UCSD-AML1 (cell line): ENCODE results near the gene PTS.
A peak's percentile ranks its signal among the peaks of the same experiment; 100 is the strongest.

Experiments
- DNase-seq: peaks from one replicate; lab custom pipeline; 2025; ENCODE audit not compliant: unreplicated experiment; lab: John Stamatoyannopoulos, UW

PTS gene

GRCh38 chr11:112260490-112260889 is 34.3 kb downstream of the PTS start, which contains the start of gene PLET1:
Gene PLET1, minus strand, starts transcription at chr11:112260860. Its CDS starts 271 bp downstream, at chr11:112260589.
- DNase-seq, result no peak

GRCh38 chr11:112265659-112266409 is 39.6 kb downstream of the PTS start:
- no peak for DNase-seq

- no peak for DNase-seq
These were observed 40.2 kb downstream of the PTS start for GRCh38 chr11:112266410-112266778.

DNA sequence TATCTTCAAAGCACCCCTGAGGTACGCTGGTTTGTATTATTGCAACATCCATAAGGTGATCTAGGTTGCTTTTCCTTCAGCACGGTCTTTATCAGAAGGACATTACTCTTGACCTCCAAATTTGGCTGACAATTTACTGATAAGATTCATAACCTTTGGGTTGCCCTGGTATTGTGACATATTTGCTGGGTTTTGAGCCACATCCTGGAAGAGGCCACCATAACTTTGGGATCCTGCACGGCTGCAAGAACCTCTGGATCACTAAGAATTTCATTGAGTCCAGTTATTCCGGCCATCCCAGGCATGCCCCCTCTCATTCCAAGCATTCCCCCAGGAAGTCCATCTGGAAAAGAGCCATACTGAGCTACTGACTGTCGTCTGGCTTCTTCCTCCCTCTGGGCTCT is 41.0 kb downstream of the PTS start:
- no peak for DNase-seq

GRCh38 chr11:112268406-112268805 is 42.2 kb downstream of the PTS start:
- no peak for DNase-seq

DNA sequence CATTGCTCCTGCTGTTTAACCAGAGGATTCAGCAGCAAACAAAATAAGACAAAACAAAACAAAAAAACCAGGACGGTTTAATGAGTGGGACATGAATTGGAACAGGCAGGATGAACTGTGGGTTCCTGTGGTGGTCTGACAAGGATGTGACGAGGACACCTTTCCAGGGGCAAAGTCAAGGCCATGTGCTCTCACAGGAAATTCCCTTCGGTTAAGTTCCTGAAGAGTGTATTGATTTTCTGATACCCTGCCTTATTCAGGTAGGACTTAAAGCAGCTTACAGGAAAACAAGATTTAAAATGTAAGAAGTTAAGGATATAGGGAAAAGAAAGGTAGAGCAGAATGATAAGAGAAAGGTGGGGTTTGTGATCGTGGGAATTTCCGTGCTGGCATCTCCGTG is 42.9 kb downstream of the PTS start:
- DNase-seq, result no peak

DNA sequence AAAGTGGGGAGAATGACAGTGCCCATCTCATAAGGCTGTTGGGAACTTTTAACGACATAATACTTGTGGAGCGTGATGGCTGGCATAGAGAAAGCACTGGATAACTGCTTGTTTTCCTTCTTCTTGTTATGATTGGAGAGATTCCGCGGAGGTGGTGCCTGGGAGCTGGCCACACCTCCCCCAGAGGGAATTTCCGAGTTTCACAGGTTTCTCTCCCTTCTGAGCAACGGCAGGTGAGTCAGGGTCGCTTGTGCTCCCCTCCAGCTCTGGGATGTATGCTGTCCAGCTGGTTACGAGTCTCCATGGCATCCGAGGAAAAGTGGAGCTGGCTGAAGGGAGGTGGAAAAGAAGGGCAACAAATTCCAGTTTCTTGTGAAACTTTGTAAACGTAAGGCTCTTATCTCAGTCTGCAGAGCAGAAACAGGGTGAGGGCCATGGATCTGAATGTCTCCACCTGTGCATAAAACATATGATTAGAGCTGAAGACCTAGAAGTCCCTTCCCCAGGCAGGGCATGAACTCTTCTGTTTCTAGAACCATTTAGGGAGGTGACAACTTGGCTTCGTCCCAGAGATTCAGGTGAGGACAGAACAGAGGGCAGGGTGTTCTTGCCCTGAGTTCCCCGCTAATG is 44.4 kb downstream of the PTS start:
- DNase-seq, result no peak

- DNase-seq, result no peak
These were observed 45.0 kb downstream of the PTS start for GRCh38 chr11:112271242-112271641.

GRCh38 chr11:112273066-112273465 is 46.8 kb downstream of the PTS start:
- DNase-seq, result no peak

DNA sequence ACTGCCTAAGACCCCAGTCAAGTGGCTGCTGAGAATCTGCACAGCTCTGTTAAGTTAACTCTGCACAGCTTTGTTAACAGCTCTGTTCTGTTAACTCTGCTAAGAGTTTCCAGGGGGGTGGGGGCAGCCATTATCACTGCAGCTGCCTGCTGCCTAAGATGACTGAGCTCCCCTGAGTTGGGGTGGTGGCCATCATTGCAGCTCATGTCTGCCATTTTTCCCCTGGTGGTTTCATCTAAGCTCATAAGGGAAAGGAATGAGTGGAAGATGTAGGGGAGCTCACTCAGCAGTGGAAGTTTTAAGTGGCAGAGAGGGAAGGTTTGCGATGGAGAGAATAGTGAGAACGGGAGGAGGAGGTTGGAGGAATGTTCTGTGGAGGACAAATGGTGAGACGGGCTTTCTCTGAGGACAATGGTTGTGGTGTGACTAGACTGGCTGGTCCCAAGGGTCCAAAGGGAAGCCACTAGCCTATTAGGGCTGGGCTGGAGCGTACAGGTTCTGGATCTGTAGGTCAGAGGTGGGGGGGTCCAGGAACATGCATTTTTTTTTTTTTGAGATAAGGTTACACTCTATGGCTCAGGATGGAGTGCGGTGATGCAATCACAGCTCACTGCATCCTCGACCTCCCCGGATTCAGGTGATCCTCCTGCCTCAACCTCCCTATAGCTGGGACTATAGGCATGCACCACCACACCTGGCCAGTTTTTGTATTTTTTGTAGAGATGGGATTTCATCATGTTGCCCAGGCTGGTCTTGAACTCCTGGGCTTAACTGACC is 48.0 kb downstream of the PTS start:
- no peak for DNase-seq

DNA sequence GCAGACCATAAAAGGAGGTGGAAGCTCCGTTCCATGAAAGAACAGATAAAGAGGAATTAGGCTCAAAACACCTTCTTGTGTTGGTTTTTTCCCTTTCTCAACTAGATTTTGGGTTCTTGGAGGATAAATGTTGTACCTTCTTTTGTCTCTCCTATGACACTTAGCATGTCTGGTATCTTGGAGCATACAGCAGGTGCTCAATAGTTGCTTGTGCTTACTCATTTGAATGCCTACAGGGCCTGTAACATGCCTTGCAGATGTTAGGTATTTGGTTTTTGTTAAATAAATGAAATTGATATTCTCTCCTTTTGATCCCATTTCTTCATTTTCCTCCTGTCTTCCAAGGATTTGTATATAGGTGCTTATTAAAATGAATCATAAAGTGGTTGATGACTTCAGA is 50.8 kb downstream of the PTS start:
- DNase-seq, result no peak

GRCh38 chr11:112277941-112278340 is 51.7 kb downstream of the PTS start:
- no peak for DNase-seq

DNA sequence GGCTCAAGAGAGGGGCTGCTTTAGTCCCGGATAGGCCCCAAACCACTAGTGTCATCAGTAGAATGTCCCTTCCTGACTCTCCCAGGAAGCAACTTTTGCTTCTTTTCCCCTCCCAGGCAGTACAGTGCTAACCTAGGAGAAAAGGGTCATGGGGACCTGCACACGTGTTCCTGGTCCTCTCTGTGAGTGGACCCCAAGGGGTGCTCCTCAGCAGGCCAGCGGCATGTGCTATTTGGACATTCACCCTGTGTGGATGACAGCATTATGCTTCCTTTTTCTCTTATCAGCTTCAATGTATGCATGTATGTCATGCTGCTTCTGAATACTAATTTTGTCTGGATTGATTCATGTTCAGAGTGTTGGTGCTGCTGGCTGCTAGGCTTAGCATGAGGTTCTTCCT is 52.6 kb downstream of the PTS start:
- DNase-seq, result no peak

GRCh38 chr11:112279901-112280267 is 53.7 kb downstream of the PTS start:
- peak; percentile 71 for DNase-seq

DNA sequence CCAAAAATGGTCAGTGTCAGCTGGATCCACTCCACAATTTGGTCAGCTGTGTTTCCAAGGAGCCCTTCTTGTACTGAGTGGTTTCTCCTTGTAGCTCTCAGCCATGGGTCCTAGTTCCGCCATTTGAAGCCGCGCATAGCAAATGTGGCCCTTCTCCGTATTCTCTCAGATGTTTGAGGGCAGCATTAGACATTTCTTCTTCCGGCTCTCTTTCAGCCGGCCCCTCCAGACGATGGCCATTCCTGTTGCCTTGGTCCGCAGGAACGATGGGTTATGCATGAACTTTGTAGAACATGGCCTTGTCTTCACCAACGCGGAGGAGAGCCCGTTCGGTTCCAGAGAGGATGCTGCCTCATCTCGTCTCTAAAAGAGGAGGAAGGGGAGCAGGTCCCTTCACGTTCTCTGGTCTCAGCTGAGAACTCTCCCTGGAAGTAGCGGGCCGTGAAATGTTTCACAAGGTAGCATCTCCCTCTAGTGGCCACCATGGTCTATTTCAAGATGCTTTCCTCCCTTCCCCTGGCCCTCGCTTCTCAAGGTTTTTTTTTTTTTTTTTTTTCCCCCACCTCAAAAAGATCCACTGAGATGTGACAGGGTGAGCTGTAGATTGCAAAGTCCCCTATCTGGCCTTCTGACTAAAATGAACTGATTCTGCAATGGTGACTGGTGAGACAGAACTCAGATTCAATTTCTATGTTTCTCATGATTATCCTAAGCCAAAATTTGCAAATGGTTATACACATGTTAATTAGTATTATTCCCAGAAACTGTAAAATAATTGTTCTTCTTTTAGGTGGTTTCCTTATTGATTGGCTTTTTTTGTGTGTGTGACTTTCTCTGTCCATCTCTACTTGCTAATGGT is 54.3 kb downstream of the PTS start:
- DNase-seq, result peak; percentile 63

GRCh38 chr11:112281726-112282125 is 55.5 kb downstream of the PTS start:
- no peak for DNase-seq
